Esophagus squamous epithelium (tissue), 4 donors: Measurements from ENCODE around the gene TFF1.

Experiments used
- CTCF ChIP-seq, 6 experiments: fragments of 450-650 bp in 4 of 6; fragments of 200-600 bp in 2 of 6; sonication (generic) in 2 of 6; IDR thresholded peaks; one replicate each; pipeline ENCODE4 v1.5.1; 2016 to 2019; ENCODE audit warnings: antibody characterized with exemption in 6 of 6, mild to moderate bottlenecking in 4 of 6, moderate library complexity in 4 of 6
- POLR2A ChIP-seq, 4 donors: fragments of 450-650 bp; IDR thresholded peaks; one replicate each; pipeline ENCODE4 v1.6.1; 2017; ENCODE audit warnings: antibody characterized with exemption in 4 of 4, mild to moderate bottlenecking in 4 of 4, moderate library complexity in 3 of 4

- TF ChIP-seq CTCF (IDR thresholded peaks at IDR 0.05) (no peak), POLR2A (IDR thresholded peaks at IDR 0.05) (no peak)
These were observed 39.0 kb upstream of the TFF1 start for GRCh38 chr21:42405064-42406013.
